ENCODE measurements around the gene TRIP12. TPM values are rescaled to one million over a fixed set of nuclear protein-coding genes. Genes with fewer than 3 reads are reported as not detected.

Gene TRIP12
- polyA plus RNA-seq, 1 of the 3 experiments (the other 2 are of a cell fraction), result 30.3 TPM

DNA sequence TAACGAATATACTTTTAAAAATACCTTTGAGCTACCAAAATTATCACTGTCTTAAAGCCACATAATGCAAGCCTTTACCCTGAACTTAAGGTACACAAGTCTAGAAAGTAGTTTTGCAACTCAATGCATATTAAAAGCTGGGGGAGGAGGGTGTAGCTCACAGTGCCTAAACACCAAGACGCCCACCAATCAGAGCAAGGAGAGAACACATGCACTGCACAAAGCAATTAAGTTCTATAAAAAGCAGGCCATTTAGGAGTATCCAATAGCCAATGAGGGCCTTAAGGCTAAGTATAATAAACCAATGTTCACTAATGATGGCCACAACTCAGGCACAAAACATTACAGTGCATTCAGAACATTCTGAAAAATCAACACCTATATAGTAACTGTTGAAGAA, 16.2 kb downstream of the TRIP12 start (continued):
- TF ChIP-seq CHD2 (IDR thresholded peaks at IDR 0.05; ENCODE audit: low read length, partially characterized antibody), result no peak
- TF ChIP-seq ZBTB33 (IDR thresholded peaks at IDR 0.05; ENCODE audit: borderline replicate concordance, low read depth), result no peak

DNA sequence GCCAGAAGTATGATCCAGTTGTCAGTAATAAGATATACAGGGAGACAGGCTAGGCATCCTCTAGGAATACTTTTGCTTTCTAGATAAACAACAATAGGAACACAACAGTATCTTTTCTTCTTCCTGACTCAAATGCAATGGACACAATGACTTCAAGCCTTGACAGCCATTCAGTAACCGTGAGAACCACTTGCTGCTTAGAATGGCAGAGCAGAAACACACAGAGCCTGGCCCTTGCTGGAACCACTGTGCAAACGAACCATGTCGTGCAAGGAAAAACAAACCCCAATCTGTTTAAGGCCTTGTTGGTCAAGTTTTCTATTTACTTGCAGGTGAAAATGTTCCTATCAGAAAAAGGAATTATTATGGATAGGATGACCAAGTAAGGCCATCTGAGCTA, 18.8 kb downstream of the TRIP12 start:
- Histone ChIP-seq H3K79me2 (ENCODE audit: insufficient read depth) (peaks cover 99% of the 10 kb centered on the region), H3K36me3 (replicated peaks in 1 of 2; ENCODE audit: control insufficient read depth in 1 of 2, insufficient read depth in 2 of 2, low read length in 1 of 2) (peaks cover 21 to 65% of the 10 kb centered on the region in 2 experiments), H3K9me3 (no peaks in the 10 kb centered on the region), H3K9ac (no peak overlapping the region), H3K4me3 (ENCODE audit: low read depth in 2 of 2, low read length in 1 of 2) (no peak overlapping the region), H2AFZ (ENCODE audit: low read depth) (no peak overlapping the region), H3K4me2 (no peak overlapping the region), H4K20me1 (ENCODE audit: insufficient read depth) (peaks cover 98% of the 10 kb centered on the region), H3K27ac (ENCODE audit: low read depth in 2 of 2, low read length in 1 of 2) (no peak overlapping the region), H3K27me3 (ENCODE audit: insufficient read depth) (no peaks in the 10 kb centered on the region), H3F3A (replicated peaks; ENCODE audit: insufficient read depth) (peaks cover 21% of the 10 kb centered on the region), H3K4me1 (ENCODE audit: control insufficient read depth in 1 of 2, insufficient read depth in 2 of 2, low read depth in 1 of 2, low read length in 1 of 2) (peaks cover 0 to 24% of the 10 kb centered on the region in 2 experiments; a peak in 1 of 4 replicates), H3K9me2 (no peaks in the 10 kb centered on the region)
- DNase-seq, result no peak
- CTCF ChIA-PET, result no interaction called here
- POLR2A ChIA-PET, result no interaction called here
- TF ChIP-seq SMC3 (IDR thresholded peaks at IDR 0.05; ENCODE audit: low read depth, low read length), result no peak
- WGBS (ENCODE audit: low lambda C conversion rate), result 100% methylated on average over 3 of the region's 3 CpGs

- peaks cover 18% of the 10 kb centered on the region for H3F3A ChIP-seq (replicated peaks; ENCODE audit: insufficient read depth)
- peaks cover 15 to 57% of the 10 kb centered on the region in 2 experiments for H3K36me3 ChIP-seq (replicated peaks in 1 of 2; ENCODE audit: control insufficient read depth in 1 of 2, insufficient read depth in 2 of 2, low read length in 1 of 2)
- H3K9me3 ChIP-seq, result no peaks in the 10 kb centered on the region
- WGBS (ENCODE audit: low lambda C conversion rate), result 35% methylated on average over 3 of the region's 3 CpGs
- peak overlapping the region; percentile 18; the same call in 1 of the 2 replicates for H3K4me2 ChIP-seq
- H3K9ac ChIP-seq, result peak overlapping the region; percentile 11; the same call in 1 of the 2 replicates
- H3K27ac ChIP-seq (ENCODE audit: low read depth in 2 of 2, low read length in 1 of 2), result peak overlapping the region in 1 of 2 experiments; percentile 63; a peak in 2 of 4 replicates
- H2AFZ ChIP-seq (ENCODE audit: low read depth), result no peak overlapping the region
- no peaks in the 10 kb centered on the region for H3K27me3 ChIP-seq (ENCODE audit: insufficient read depth)
- no peak overlapping the region for H3K4me3 ChIP-seq (ENCODE audit: low read depth in 2 of 2, low read length in 1 of 2)
- H4K20me1 ChIP-seq (ENCODE audit: insufficient read depth), result peaks cover 98% of the 10 kb centered on the region
- peaks cover 0 to 24% of the 10 kb centered on the region in 2 experiments; a peak in 1 of 4 replicates for H3K4me1 ChIP-seq (ENCODE audit: control insufficient read depth in 1 of 2, insufficient read depth in 2 of 2, low read depth in 1 of 2, low read length in 1 of 2)
- peak; percentile 15 for DNase-seq
- ChIA-PET POLR2A (no interaction called here), CTCF (no interaction called here)
- H3K79me2 ChIP-seq (ENCODE audit: insufficient read depth), result peaks cover 99% of the 10 kb centered on the region
- no peaks in the 10 kb centered on the region for H3K9me2 ChIP-seq
- TF ChIP-seq, protein P1, sequence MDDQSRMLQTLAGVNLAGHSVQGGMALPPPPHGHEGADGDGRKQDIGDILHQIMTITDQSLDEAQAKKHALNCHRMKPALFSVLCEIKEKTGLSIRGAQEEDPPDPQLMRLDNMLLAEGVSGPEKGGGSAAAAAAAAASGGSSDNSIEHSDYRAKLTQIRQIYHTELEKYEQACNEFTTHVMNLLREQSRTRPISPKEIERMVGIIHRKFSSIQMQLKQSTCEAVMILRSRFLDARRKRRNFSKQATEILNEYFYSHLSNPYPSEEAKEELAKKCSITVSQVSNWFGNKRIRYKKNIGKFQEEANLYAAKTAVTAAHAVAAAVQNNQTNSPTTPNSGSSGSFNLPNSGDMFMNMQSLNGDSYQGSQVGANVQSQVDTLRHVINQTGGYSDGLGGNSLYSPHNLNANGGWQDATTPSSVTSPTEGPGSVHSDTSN (IDR thresholded peaks at IDR 0.05), result no peak
- TF ChIP-seq GATA2 (CRISPR knock-in tag; IDR thresholded peaks at IDR 0.05) (no peak), SIN3A (IDR thresholded peaks at IDR 0.05; ENCODE audit: borderline replicate concordance, low read depth, low read length) (no peak), EP300 (IDR thresholded peaks at IDR 0.05; ENCODE audit: borderline replicate concordance in 1 of 2, low read depth in 1 of 2, low read length in 1 of 2) (0 out of 4 replicates have a peak, but pooled peaks of 1 of the 2 experiments have one; percentile 8), NFIC (IDR thresholded peaks at IDR 0.05; ENCODE audit: borderline replicate concordance) (peak; percentile 77), CHD2 (IDR thresholded peaks at IDR 0.05; ENCODE audit: low read length, partially characterized antibody) (no peak), FOSL2 (IDR thresholded peaks at IDR 0.05; ENCODE audit: borderline replicate concordance, low read depth) (peak; percentile 80; the same call in 1 of the 2 replicates), RFX5 (IDR thresholded peaks at IDR 0.05; ENCODE audit: low read length) (no peak), FOXM1 (IDR thresholded peaks at IDR 0.05; ENCODE audit: low read depth) (no peak), JUND (IDR thresholded peaks at IDR 0.05) (peak; percentile 73), USF1 (IDR thresholded peaks at IDR 0.05; ENCODE audit: borderline replicate concordance, low read depth) (no peak), SMC3 (IDR thresholded peaks at IDR 0.05; ENCODE audit: low read depth, low read length) (no peak), YY1 (IDR thresholded peaks at IDR 0.05; ENCODE audit: low read depth) (no peak), RXRA (IDR thresholded peaks at IDR 0.05; ENCODE audit: borderline replicate concordance, low read depth) (no peak), EZH2phosphoT487 (IDR thresholded peaks at IDR 0.05; ENCODE audit: borderline replicate concordance, low read depth) (no peak), TCF12 (IDR thresholded peaks at IDR 0.05) (peak; percentile 63), GABPA (IDR thresholded peaks at IDR 0.05; ENCODE audit: low read depth) (no peak)
- TF ChIP-seq, protein P2, sequence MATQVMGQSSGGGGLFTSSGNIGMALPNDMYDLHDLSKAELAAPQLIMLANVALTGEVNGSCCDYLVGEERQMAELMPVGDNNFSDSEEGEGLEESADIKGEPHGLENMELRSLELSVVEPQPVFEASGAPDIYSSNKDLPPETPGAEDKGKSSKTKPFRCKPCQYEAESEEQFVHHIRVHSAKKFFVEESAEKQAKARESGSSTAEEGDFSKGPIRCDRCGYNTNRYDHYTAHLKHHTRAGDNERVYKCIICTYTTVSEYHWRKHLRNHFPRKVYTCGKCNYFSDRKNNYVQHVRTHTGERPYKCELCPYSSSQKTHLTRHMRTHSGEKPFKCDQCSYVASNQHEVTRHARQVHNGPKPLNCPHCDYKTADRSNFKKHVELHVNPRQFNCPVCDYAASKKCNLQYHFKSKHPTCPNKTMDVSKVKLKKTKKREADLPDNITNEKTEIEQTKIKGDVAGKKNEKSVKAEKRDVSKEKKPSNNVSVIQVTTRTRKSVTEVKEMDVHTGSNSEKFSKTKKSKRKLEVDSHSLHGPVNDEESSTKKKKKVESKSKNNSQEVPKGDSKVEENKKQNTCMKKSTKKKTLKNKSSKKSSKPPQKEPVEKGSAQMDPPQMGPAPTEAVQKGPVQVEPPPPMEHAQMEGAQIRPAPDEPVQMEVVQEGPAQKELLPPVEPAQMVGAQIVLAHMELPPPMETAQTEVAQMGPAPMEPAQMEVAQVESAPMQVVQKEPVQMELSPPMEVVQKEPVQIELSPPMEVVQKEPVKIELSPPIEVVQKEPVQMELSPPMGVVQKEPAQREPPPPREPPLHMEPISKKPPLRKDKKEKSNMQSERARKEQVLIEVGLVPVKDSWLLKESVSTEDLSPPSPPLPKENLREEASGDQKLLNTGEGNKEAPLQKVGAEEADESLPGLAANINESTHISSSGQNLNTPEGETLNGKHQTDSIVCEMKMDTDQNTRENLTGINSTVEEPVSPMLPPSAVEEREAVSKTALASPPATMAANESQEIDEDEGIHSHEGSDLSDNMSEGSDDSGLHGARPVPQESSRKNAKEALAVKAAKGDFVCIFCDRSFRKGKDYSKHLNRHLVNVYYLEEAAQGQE (IDR thresholded peaks at IDR 0.05; ENCODE audit: low read depth, low read length), result no peak
These were observed 20.0 kb downstream of the TRIP12 start for GRCh38 chr2:229901819-229902218.

Data from SK-N-SH (cell line).